Ascending aorta (tissue), 2 donors: Measurements from ENCODE around the gene RNF224. TPM values are rescaled to one million over a fixed set of nuclear protein-coding genes. Genes with fewer than 3 reads are reported as not detected.

Source experiments
- DNase-seq, 2 donors: peaks; one replicate each; pipeline ENCODE4 v3.0.0-alpha.2; 2019; ENCODE audit warnings: low spot score in 2 of 2
- H3K27ac ChIP-seq, 2 donors: fragments of 200-600 bp; sonication (generic); one replicate each; pipeline ENCODE4 v1.5.1; 2016 to 2017; ENCODE audit warnings: mild to moderate bottlenecking in 1 of 2
- H3K27me3 ChIP-seq: fragments of 200-600 bp; sonication (generic); one replicate; pipeline ENCODE4 v1.5.1; 2017
- H3K36me3 ChIP-seq, 2 donors: fragments of 200-600 bp; sonication (generic); one replicate each; pipeline ENCODE4 v1.5.1; 2016
- H3K4me1 ChIP-seq, 2 donors: fragments of 200-600 bp; sonication (generic); one replicate each; pipeline ENCODE4 v1.5.1; 2016 to 2017; ENCODE audit warnings: mild to moderate bottlenecking in 1 of 2
- H3K4me3 ChIP-seq, 2 donors: fragments of 200-600 bp; sonication (generic); one replicate each; pipeline ENCODE4 v1.5.1; 2016 to 2017; ENCODE audit warnings: mild to moderate bottlenecking in 1 of 2
- H3K9me3 ChIP-seq, 2 donors: fragments of 200-600 bp; sonication (generic); one replicate each; pipeline ENCODE4 v1.5.1; 2016
- CTCF ChIP-seq, 3 experiments: fragments of 200-600 bp in 2 of 3; fragments of 450-650 bp in 1 of 3; sonication (generic) in 2 of 3; IDR thresholded peaks; one replicate each; pipeline ENCODE4 v1.5.1; 2016 to 2019; ENCODE audit warnings: antibody characterized with exemption in 3 of 3, mild to moderate bottlenecking in 1 of 3, moderate library complexity in 1 of 3
- intact Hi-C: fragments of 100-400 bp; cut with DNase I; formaldehyde crosslinking; loops from one replicate; pipeline ENCODE4 v1.15.1; 2023
- total RNA-seq: library from RNA; depleted of rRNA; stranded (reverse); fragments of >200 nt; gene quantifications from one replicate; pipeline ENCODE4 v1.1.0, GENCODE V29; 2016

RNF224 gene
- total RNA-seq, 1 donor from 2014 or later, result not detected

- DNase-seq, result no peak
- Histone ChIP-seq H3K4me1 (peaks cover 8 to 9% of the 10 kb centered on the region in 2 donors), H3K27ac (no peak overlapping the region), H3K4me3 (no peak overlapping the region), H3K27me3 (no peaks in the 10 kb centered on the region), H3K36me3 (peaks cover 12 to 17% of the 10 kb centered on the region in 2 donors), H3K9me3 (no peaks in the 10 kb centered on the region)
- intact Hi-C loops, result no loop called here
- TF ChIP-seq CTCF (IDR thresholded peaks at IDR 0.05), result no peak
Measured at GRCh38 chr9:137247135-137247915, 20.0 kb downstream of the RNF224 start.

DNA sequence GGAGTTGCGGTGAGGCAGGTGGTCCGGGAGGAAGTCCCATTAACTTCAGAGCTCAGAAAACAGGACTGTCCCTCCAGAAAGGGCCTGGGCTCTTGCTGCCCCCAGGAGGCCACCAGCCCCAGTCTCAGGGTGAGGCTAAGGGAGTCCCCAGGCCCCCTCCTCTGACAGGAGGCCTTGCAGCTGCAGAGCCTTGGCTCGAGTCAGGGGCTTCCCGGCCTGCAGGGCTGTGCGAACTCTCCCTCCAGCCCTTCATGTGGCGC is 20.5 kb downstream of the RNF224 start:
- no peak for DNase-seq
- Histone ChIP-seq H3K9me3 (no peaks in the 10 kb centered on the region), H3K4me3 (no peak overlapping the region), H3K27me3 (no peaks in the 10 kb centered on the region), H3K36me3 (peaks cover 7 to 12% of the 10 kb centered on the region in 2 donors), H3K4me1 (peaks cover 3 to 4% of the 10 kb centered on the region in 2 donors), H3K27ac (no peak overlapping the region)
- TF ChIP-seq CTCF (IDR thresholded peaks at IDR 0.05), result no peak
- intact Hi-C loops, result no loop called here

- no peaks in the 10 kb centered on the region for H3K27me3 ChIP-seq
- no peak overlapping the region for H3K4me3 ChIP-seq
- peaks cover 3 to 7% of the 10 kb centered on the region in 2 donors for H3K4me1 ChIP-seq
- intact Hi-C loops, result no loop called here
- H3K9me3 ChIP-seq, result no peaks in the 10 kb centered on the region
- H3K27ac ChIP-seq, result no peak overlapping the region
- no peak for DNase-seq
- H3K36me3 ChIP-seq, result no peaks in the 10 kb centered on the region
- TF ChIP-seq CTCF (IDR thresholded peaks at IDR 0.05), result no peak
Measured at GRCh38 chr9:137250329-137251193, 23.3 kb downstream of the RNF224 start.

GRCh38 chr9:137251194-137251461 is 23.8 kb downstream of the RNF224 start, which contains the start of gene STPG3:
STPG3 (plus strand) TSS chr9:137251286; CDS start chr9:137251287, 1 bp downstream.
- H3K27me3 ChIP-seq, result no peaks in the 10 kb centered on the region
- DNase-seq, result no peak
- no peaks in the 10 kb centered on the region for H3K36me3 ChIP-seq
- no peak for TF ChIP-seq CTCF (IDR thresholded peaks at IDR 0.05)
- peaks cover 6 to 11% of the 10 kb centered on the region in 2 donors for H3K4me1 ChIP-seq
- no peak within 1 kb of the TSS for H3K4me3 ChIP-seq
- intact Hi-C loops, result no loop called here
- no peaks in the 10 kb centered on the region for H3K9me3 ChIP-seq
- no peak within 1 kb of the TSS for H3K27ac ChIP-seq

GRCh38 chr9:137251490-137252268 is 24.4 kb downstream of the RNF224 start:
- DNase-seq, result no peak
- Histone ChIP-seq H3K27me3 (no peaks in the 10 kb centered on the region), H3K9me3 (no peaks in the 10 kb centered on the region), H3K27ac (no peak overlapping the region), H3K4me3 (no peak overlapping the region), H3K36me3 (peaks cover 0 to 3% of the 10 kb centered on the region in 2 donors), H3K4me1 (peaks cover 10 to 17% of the 10 kb centered on the region in 2 donors)
- no peak for TF ChIP-seq CTCF (IDR thresholded peaks at IDR 0.05)
- intact Hi-C loops, result no loop called here
